HG03135 (cell line): ENCODE measurements around the gene P2RY13.

ENCODE experiments used
- ATAC-seq: cut with Tn5 transposase; IDR thresholded peaks from one replicate; pipeline ENCODE4 v1.9.1; 2021; ENCODE audit warnings: mild to moderate bottlenecking, moderate library complexity; ENCODE audit not compliant: unreplicated experiment

The P2RY13 gene

GRCh38 chr3:151321526-151321925, 7.8 kb downstream of the P2RY13 start:
- ATAC-seq: no peak

GRCh38 chr3:151320131-151320530, 9.2 kb downstream of the P2RY13 start:
- no peak for ATAC-seq

- ATAC-seq: no peak
Measured at GRCh38 chr3:151319628-151320027, 9.7 kb downstream of the P2RY13 start.

- ATAC-seq: no peak
Measured at GRCh38 chr3:151318991-151319390, 10.4 kb downstream of the P2RY13 start.

- no peak for ATAC-seq
Measured at GRCh38 chr3:151318313-151318712, 11.0 kb downstream of the P2RY13 start.

GRCh38 chr3:151316267-151316991, 12.9 kb downstream of the P2RY13 start, which contains the start of gene GPR87:
GPR87 (minus strand) TSS chr3:151316820; CDS start chr3:151300100, 16,720 bp downstream.
- ATAC-seq: no peak

GRCh38 chr3:151315846-151316245, 13.5 kb downstream of the P2RY13 start:
- no peak for ATAC-seq

- ATAC-seq: no peak
Measured at GRCh38 chr3:151315136-151315535, 14.2 kb downstream of the P2RY13 start.

- ATAC-seq: no peak
Measured at GRCh38 chr3:151314593-151314992, 14.8 kb downstream of the P2RY13 start.

- ATAC-seq: no peak
Measured at GRCh38 chr3:151314137-151314536, 15.2 kb downstream of the P2RY13 start.

- no peak for ATAC-seq
Measured at GRCh38 chr3:151312972-151313371, 16.4 kb downstream of the P2RY13 start.

GRCh38 chr3:151309566-151309965, 19.8 kb downstream of the P2RY13 start:
- no peak for ATAC-seq

GRCh38 chr3:151307583-151308488, 21.5 kb downstream of the P2RY13 start:
- ATAC-seq: no peak

- no peak for ATAC-seq
Measured at GRCh38 chr3:151307131-151307530, 22.2 kb downstream of the P2RY13 start.

GRCh38 chr3:151306168-151306810, 23.1 kb downstream of the P2RY13 start:
- ATAC-seq: no peak

- no peak for ATAC-seq
Measured at GRCh38 chr3:151305775-151306151, 23.6 kb downstream of the P2RY13 start.

- no peak for ATAC-seq
Measured at GRCh38 chr3:151305060-151305774, 24.1 kb downstream of the P2RY13 start.

- no peak for ATAC-seq
Measured at GRCh38 chr3:151303751-151304150, 25.6 kb downstream of the P2RY13 start.

GRCh38 chr3:151301787-151302186, 27.6 kb downstream of the P2RY13 start:
- ATAC-seq: no peak

GRCh38 chr3:151300539-151300938, 28.8 kb downstream of the P2RY13 start:
- ATAC-seq: no peak

- no peak for ATAC-seq
Measured at GRCh38 chr3:151299006-151299405, 30.3 kb downstream of the P2RY13 start.
